ENCODE data around the gene CCPG1. TPM values are rescaled to one million over a fixed set of nuclear protein-coding genes. Genes with fewer than 3 reads are reported as not detected.

Gene CCPG1
- polyA plus RNA-seq, 1 experiment: 43.7 TPM

DNA sequence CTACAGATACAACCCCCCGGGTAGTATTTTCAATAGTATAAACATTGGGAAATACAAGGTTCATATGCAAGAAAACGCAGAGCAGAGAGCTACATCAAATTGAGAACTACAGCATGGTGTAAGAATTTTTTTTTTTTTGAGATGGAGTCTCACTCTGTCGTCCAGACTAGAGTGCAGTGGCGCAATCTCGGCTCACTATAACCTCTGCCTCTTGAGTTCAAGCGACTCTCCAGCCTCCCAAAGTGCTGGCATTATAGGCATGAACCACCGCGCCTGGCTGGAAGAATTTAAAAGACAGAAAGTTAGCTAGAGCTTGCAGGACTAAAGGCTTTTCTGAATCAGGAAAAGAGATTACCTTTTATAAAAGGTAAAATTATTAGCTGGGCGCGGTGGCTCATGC is 47.1 kb downstream of the CCPG1 start:
- CTCF ChIA-PET: interaction anchor here (1.0 to 2.6 kb wide), 4 partner anchors 47 to 193 kb away, joined by 3 to 10 read pairs (median 4); partner anchors contain the start of genes CCPG1 and PIERCE2
- TF ChIP-seq, protein P1, sequence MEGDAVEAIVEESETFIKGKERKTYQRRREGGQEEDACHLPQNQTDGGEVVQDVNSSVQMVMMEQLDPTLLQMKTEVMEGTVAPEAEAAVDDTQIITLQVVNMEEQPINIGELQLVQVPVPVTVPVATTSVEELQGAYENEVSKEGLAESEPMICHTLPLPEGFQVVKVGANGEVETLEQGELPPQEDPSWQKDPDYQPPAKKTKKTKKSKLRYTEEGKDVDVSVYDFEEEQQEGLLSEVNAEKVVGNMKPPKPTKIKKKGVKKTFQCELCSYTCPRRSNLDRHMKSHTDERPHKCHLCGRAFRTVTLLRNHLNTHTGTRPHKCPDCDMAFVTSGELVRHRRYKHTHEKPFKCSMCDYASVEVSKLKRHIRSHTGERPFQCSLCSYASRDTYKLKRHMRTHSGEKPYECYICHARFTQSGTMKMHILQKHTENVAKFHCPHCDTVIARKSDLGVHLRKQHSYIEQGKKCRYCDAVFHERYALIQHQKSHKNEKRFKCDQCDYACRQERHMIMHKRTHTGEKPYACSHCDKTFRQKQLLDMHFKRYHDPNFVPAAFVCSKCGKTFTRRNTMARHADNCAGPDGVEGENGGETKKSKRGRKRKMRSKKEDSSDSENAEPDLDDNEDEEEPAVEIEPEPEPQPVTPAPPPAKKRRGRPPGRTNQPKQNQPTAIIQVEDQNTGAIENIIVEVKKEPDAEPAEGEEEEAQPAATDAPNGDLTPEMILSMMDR (IDR thresholded peaks at IDR 0.05; ENCODE audit: low read depth, low read length): no peak

DNA sequence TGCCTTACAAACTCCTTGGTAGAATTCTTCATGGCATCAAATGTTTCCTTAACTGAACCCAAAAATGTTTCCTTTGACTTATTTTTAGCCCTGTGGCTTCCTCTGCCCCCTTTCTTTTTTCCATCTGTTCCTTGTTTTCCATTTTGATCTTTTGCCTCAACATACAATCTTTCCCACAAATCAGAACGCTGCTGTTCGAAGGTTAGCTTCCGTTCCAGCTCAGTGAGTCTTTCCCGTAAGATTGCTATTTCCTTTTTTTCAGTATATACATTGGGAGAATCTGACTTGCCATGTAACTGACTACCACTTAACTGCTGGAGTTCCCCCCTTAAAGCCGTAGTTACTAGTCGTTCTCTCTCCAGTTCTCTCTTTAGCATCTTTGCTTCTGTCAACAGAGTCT is 47.9 kb downstream of the CCPG1 start:
- no peaks in the 10 kb centered on the region for H3K9me3 ChIP-seq (ENCODE audit: control insufficient read depth, insufficient read depth, low read length)
- H3K27me3 ChIP-seq (ENCODE audit: control insufficient read depth, insufficient read depth, low read length): no peaks in the 10 kb centered on the region
- DNase-seq (ENCODE audit: low read depth, low spot score): no peak
- TF ChIP-seq, protein P1 (IDR thresholded peaks at IDR 0.05; ENCODE audit: low read depth, low read length): no peak
- H3K27ac ChIP-seq (ENCODE audit: low read depth, low read length): no peak overlapping the region
- CTCF ChIA-PET: interaction anchor here (1.1 to 2.6 kb wide), 4 partner anchors 48 to 79 kb away, joined by 4 to 10 read pairs (median 4); partner anchors contain the start of genes CCPG1 and PIERCE2
- no peak overlapping the region for H3K4me3 ChIP-seq (ENCODE audit: low read depth, low read length)
- POLR2A ChIA-PET: interaction anchor here (0.6 to 0.7 kb wide), 2 partner anchors 48 to 255 kb away, joined by 3 read pairs; no protein-coding TSS in a partner anchor

More for the DNA sequence above, 47.1 kb downstream of the CCPG1 start:
- H3K27ac ChIP-seq (ENCODE audit: low read depth, low read length): no peak overlapping the region
- no peak overlapping the region for H3K4me3 ChIP-seq (ENCODE audit: low read depth, low read length)
- POLR2A ChIA-PET: interaction anchor here (0.6 to 0.7 kb wide), 2 partner anchors 48 to 256 kb away, joined by 3 read pairs; no protein-coding TSS in a partner anchor
- H3K27me3 ChIP-seq (ENCODE audit: control insufficient read depth, insufficient read depth, low read length): no peaks in the 10 kb centered on the region
- no peak for DNase-seq (ENCODE audit: low read depth, low spot score)
- H3K9me3 ChIP-seq (ENCODE audit: control insufficient read depth, insufficient read depth, low read length): no peaks in the 10 kb centered on the region

DNA sequence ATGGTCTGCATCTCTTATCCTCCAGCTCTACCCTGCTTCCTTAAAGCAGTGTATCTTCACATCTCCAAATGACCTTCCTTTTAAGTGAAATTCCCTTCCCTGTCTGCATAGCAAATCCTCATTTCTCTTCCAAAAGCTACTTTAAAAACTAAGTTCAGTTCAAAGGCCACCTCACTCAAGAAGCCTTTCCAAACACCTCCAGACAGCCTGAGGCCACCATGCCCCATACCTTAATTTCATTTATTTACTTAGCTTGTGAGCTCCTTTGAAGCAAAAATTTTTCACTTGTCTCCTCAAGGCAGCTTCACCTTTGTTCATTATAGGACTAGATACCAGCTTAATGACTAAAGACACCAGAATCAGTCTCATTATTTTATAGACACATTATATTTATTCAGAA is 49.7 kb downstream of the CCPG1 start:
- ChIA-PET CTCF (interaction anchor here (0.8 to 1.4 kb wide), 3 partner anchors 36 to 81 kb away, joined by 3 to 5 read pairs (median 3); partner anchors contain the start of gene PIERCE2), POLR2A (no interaction called here)
- H3K27ac ChIP-seq (ENCODE audit: low read depth, low read length): no peak overlapping the region
- no peak for DNase-seq (ENCODE audit: low read depth, low spot score)
- no peaks in the 10 kb centered on the region for H3K9me3 ChIP-seq (ENCODE audit: control insufficient read depth, insufficient read depth, low read length)
- TF ChIP-seq, protein P1 (IDR thresholded peaks at IDR 0.05; ENCODE audit: low read depth, low read length): no peak
- H3K27me3 ChIP-seq (ENCODE audit: control insufficient read depth, insufficient read depth, low read length): no peaks in the 10 kb centered on the region
- no peak overlapping the region for H3K4me3 ChIP-seq (ENCODE audit: low read depth, low read length)

DNA sequence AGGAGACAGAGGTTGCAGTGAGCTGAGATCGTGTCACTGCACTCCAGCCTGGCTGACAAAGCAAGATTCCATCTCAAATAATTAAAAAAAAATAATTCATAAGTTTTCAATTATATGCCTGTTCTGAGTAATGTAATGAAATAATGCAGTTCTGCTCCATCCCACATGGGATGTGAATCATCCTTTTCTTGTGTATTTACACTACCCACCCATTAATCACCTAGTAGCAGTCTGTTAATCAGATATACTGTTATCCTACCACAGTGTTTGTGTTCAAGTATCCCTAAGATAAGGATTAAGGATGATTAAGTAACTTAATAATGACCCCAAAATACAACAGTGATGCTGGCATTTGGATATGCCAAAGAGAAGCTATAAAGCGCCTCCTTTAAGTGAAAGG is 50.4 kb downstream of the CCPG1 start:
- ChIA-PET CTCF (interaction anchor here (1.3 to 1.4 kb wide), 2 partner anchors 37 to 82 kb away, joined by 3 to 5 read pairs; no protein-coding TSS in a partner anchor), POLR2A (no interaction called here)
- Histone ChIP-seq H3K27me3 (ENCODE audit: control insufficient read depth, insufficient read depth, low read length) (no peaks in the 10 kb centered on the region), H3K4me3 (ENCODE audit: low read depth, low read length) (no peak overlapping the region), H3K27ac (ENCODE audit: low read depth, low read length) (no peak overlapping the region), H3K9me3 (ENCODE audit: control insufficient read depth, insufficient read depth, low read length) (no peaks in the 10 kb centered on the region)
- peak; percentile 15 for DNase-seq (ENCODE audit: low read depth, low spot score)
- TF ChIP-seq, protein P1 (IDR thresholded peaks at IDR 0.05; ENCODE audit: low read depth, low read length): no peak

DNA sequence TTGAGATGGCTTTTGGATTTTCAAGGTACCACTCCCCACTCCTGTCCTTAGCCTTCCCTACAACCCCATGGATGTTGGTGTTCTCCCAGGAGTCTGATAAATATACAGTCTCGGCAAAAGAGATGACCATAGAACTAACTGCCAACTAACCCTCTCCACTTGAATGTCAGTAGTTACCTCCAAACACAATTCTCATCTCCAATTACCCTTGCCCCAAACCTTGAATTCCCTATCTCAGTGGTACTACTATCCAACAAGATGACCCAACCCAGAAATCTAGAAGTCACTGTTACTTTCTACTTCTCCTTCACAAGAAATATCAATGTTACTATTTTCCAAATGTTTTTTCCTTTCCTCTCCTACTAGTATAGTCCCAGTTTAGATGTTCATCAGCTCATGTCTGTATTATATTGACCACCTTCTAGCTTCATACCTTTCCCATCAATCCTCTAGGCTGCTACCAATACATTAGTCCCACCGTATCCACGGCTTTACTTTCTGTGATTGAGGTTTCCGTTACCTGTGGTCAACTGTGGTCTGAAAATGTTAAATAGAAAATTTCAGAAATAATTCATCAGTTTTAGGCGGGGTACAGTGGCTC is 51.1 kb downstream of the CCPG1 start:
- no peaks in the 10 kb centered on the region for H3K9me3 ChIP-seq (ENCODE audit: control insufficient read depth, insufficient read depth, low read length)
- no peak overlapping the region for H3K27ac ChIP-seq (ENCODE audit: low read depth, low read length)
- no peak for DNase-seq (ENCODE audit: low read depth, low spot score)
- no peak overlapping the region for H3K4me3 ChIP-seq (ENCODE audit: low read depth, low read length)
- TF ChIP-seq, protein P1 (IDR thresholded peaks at IDR 0.05; ENCODE audit: low read depth, low read length): no peak
- CTCF ChIA-PET: no interaction called here
- H3K27me3 ChIP-seq (ENCODE audit: control insufficient read depth, insufficient read depth, low read length): no peaks in the 10 kb centered on the region
- POLR2A ChIA-PET: no interaction called here

Data from AG04450 (cell line).